ENCODE data around the gene NOS1AP. TPM values are rescaled to one million over a fixed set of nuclear protein-coding genes. Genes with fewer than 3 reads are reported as not detected.

The NOS1AP gene
- total RNA-seq, 1 donor from 2014 or later: 4.9 TPM

DNA sequence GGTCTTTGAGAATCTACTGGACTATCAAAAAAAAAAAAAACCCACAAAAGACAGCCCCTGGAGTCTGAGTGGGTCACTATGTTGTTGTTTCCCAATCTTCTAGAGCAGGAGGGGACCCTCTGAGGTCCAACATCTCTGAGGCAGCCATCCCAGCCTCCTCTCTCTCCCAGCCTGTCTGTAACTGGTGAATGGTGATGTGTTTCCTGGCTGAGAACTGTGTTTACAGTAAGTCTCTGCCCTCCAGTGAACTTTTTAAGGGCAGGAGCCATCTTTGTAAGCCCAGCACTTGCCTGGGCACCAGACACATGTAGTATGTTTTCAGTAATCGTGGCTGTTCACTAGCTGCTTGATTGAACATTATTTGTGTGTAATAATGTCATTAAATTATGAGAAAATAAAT, 221.5 kb downstream of the NOS1AP start:
- H3K9me3 ChIP-seq: no peaks in the 10 kb centered on the region
- no peak for ATAC-seq
- DNase-seq: no peak
- H3K27me3 ChIP-seq: no peaks in the 10 kb centered on the region
- no peaks in the 10 kb centered on the region for H3K36me3 ChIP-seq
- no peak overlapping the region for H3K4me3 ChIP-seq
- TF ChIP-seq, protein P1, sequence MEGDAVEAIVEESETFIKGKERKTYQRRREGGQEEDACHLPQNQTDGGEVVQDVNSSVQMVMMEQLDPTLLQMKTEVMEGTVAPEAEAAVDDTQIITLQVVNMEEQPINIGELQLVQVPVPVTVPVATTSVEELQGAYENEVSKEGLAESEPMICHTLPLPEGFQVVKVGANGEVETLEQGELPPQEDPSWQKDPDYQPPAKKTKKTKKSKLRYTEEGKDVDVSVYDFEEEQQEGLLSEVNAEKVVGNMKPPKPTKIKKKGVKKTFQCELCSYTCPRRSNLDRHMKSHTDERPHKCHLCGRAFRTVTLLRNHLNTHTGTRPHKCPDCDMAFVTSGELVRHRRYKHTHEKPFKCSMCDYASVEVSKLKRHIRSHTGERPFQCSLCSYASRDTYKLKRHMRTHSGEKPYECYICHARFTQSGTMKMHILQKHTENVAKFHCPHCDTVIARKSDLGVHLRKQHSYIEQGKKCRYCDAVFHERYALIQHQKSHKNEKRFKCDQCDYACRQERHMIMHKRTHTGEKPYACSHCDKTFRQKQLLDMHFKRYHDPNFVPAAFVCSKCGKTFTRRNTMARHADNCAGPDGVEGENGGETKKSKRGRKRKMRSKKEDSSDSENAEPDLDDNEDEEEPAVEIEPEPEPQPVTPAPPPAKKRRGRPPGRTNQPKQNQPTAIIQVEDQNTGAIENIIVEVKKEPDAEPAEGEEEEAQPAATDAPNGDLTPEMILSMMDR (IDR thresholded peaks at IDR 0.05): no peak
- H3K27ac ChIP-seq: no peak overlapping the region
- H3K4me1 ChIP-seq: no peaks in the 10 kb centered on the region
- intact Hi-C loops (cut with DNase I): no loop called here

DNA sequence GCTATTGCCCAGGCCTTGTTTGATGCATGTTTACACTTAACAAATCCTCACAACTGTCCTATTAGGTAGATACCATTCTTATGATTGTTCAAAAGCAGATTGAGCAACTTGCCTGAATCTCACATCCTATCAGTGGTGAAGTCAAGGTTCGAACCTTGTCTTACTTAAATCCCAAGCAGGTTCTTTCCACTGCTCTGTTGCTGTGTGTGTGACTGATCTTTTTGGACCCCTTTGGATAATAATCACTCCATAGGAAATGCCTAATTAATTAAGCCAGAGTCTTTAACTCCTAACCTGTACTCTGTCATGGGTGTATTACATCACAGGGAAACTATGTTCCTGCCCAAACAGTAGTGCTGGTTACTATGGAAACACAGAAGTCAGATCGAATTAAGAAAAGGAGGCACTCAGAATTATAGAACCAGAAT, 222.9 kb downstream of the NOS1AP start:
- Histone ChIP-seq H3K4me3 (no peak overlapping the region), H3K4me1 (no peaks in the 10 kb centered on the region), H3K27me3 (no peaks in the 10 kb centered on the region), H3K27ac (no peak overlapping the region), H3K36me3 (no peaks in the 10 kb centered on the region), H3K9me3 (no peaks in the 10 kb centered on the region)
- intact Hi-C loops (cut with DNase I): no loop called here
- ATAC-seq (no peak), DNase-seq (no peak)
- TF ChIP-seq, protein P1 (IDR thresholded peaks at IDR 0.05): no peak

DNA sequence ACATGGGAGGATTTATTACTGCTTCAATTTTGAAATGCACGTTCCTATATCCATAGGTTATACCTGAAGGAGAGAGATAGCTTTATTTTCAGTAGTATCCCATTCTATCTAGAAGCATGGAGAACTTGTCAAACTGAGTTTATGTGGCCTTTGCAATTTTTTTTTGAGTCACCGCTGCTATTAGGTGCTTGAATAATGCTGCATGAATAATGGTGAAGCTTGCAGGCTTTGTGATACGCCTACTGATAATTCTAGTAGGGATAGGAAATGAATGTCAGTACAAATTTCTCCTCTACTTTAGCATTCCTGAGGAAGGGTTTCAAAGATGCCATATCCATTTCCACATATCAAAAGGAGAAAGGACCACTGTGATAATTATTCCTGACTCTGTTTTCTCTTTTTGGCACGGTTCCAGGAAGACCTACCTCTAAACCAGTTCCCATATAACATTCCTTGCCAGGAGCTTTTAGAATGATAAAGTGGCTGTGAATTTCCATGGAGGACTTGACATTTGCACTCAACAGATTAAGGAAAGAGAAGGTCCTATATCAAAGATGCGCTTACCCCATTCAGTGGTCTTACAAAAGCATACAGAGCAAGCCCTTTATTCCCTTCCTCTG, 223.7 kb downstream of the NOS1AP start:
- H3K4me1 ChIP-seq: no peaks in the 10 kb centered on the region
- ATAC-seq: no peak
- TF ChIP-seq, protein P1 (IDR thresholded peaks at IDR 0.05): no peak
- no peak overlapping the region for H3K4me3 ChIP-seq
- no peak for DNase-seq
- no peak overlapping the region for H3K27ac ChIP-seq
- no peaks in the 10 kb centered on the region for H3K27me3 ChIP-seq
- intact Hi-C loops (cut with DNase I): no loop called here
- H3K36me3 ChIP-seq: no peaks in the 10 kb centered on the region
- no peaks in the 10 kb centered on the region for H3K9me3 ChIP-seq

DNA sequence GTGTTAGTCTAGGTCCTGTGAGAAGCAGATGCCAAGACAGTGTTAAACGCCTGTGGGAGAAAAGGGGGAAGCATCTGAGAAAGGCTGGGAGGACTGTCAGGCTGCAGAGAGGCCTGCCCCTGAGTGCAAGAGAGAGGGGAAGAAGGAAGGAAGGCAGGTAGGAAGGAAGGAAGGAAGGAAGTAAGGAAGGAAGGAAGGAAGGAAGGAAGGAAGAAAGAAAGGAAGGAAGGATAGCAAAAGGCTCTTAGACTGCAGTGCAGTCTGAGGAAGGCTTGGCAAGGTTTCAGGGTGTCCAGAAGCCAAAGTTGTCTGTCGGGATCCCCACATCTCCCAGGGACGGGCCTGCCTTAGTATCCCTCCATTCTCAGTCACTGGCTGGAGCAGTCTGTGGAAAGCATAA, 224.5 kb downstream of the NOS1AP start:
- Histone ChIP-seq H3K36me3 (no peaks in the 10 kb centered on the region), H3K4me1 (no peaks in the 10 kb centered on the region), H3K9me3 (no peaks in the 10 kb centered on the region), H3K4me3 (no peak overlapping the region), H3K27ac (no peak overlapping the region), H3K27me3 (no peaks in the 10 kb centered on the region)
- no peak for ATAC-seq
- intact Hi-C loops (cut with DNase I): no loop called here
- no peak for DNase-seq
- TF ChIP-seq, protein P1 (IDR thresholded peaks at IDR 0.05): no peak

DNA sequence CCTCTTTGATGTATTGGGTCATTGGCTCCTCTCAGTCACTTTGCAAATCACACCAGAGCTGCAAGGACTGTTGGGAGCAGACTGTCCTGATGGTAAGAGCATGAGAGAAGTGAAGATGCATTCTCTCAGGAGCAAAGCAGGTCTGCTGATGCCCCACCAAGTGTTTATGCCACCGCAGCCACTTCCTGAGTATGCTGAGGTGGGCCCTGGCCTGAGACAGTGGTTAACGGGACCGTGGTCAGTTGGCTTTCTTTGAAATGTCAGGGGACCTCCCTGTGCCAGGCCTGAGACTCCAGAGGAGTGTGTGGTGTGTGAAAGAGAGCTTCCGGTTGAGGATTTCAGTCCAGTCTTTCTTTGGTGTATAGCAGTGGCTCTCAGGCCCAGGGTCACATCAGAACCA, 227.7 kb downstream of the NOS1AP start:
- Histone ChIP-seq H3K4me3 (no peak overlapping the region), H3K27ac (no peak overlapping the region), H3K27me3 (no peaks in the 10 kb centered on the region), H3K9me3 (no peaks in the 10 kb centered on the region), H3K36me3 (no peaks in the 10 kb centered on the region), H3K4me1 (no peaks in the 10 kb centered on the region)
- no peak for ATAC-seq
- intact Hi-C loops (cut with DNase I): no loop called here
- TF ChIP-seq, protein P1 (IDR thresholded peaks at IDR 0.05): no peak
- DNase-seq: no peak

DNA sequence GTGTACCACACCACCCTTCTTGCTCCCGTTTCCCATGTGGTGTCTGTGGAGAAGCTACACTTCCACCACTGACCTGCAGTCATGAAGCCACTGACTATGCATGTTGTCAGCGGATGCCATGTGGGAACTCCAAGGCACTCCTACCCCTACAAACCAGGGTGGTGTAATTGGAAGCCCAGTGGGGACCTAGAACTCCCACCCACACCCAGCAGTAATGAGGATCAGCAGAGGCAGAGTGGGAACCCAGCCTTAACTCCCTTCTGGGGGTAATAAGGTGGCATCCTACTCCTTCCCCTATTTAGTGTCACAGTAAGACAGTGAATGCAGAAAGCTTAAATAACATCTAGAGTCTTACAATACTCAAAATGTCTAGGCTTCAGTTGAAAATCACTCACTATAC, 228.8 kb downstream of the NOS1AP start:
- Histone ChIP-seq H3K27me3 (no peaks in the 10 kb centered on the region), H3K36me3 (no peaks in the 10 kb centered on the region), H3K4me1 (no peaks in the 10 kb centered on the region), H3K4me3 (no peak overlapping the region), H3K27ac (no peak overlapping the region), H3K9me3 (no peaks in the 10 kb centered on the region)
- TF ChIP-seq, protein P1 (IDR thresholded peaks at IDR 0.05): no peak
- intact Hi-C loops (cut with DNase I): no loop called here
- DNase-seq (no peak), ATAC-seq (no peak)

Measured in upper lobe of right lung (tissue), 1 donor.